ENCODE measurements around the gene SLC37A2. TPM values are rescaled to one million over a fixed set of nuclear protein-coding genes. Genes with fewer than 3 reads are reported as not detected.
A peak's percentile ranks its signal among the peaks of the same experiment; 100 is the strongest.

SLC37A2 gene
- total and polyA plus RNA-seq, 2 experiments from 2014 or later: 1.7 to 2.6 TPM

- H3K79me2 ChIP-seq (ENCODE audit: insufficient read depth): no peaks in the 10 kb centered on the region
- no peaks in the 10 kb centered on the region for H3K9me2 ChIP-seq (ENCODE audit: insufficient read depth)
- WGBS, 2 experiments (ENCODE audit: low coverage in 1 of 2, low lambda C conversion rate in 2 of 2, missing lambda C conversion rate in 2 of 2): 86 to 87% methylated on average over 5 of the region's 5 CpGs
- TF ChIP-seq EZH2 (IDR thresholded peaks at IDR 0.05; ENCODE audit: insufficient read depth, poor library complexity, severe bottlenecking) (no peak), EZH2phosphoT487 (IDR thresholded peaks at IDR 0.05; ENCODE audit: insufficient read depth, low read depth) (no peak)
- no peaks in the 10 kb centered on the region for H3K9me3 ChIP-seq (ENCODE audit: low read depth)
- H3F3A ChIP-seq (ENCODE audit: insufficient read depth): no peaks in the 10 kb centered on the region
- H2AFZ ChIP-seq: peak overlapping the region; percentile 59; the same call in 1 of the 2 replicates
- H3K4me3 ChIP-seq: no peak overlapping the region
- no peaks in the 10 kb centered on the region for H3K36me3 ChIP-seq (ENCODE audit: low read depth)
- H3K9ac ChIP-seq: no peak overlapping the region
- in situ Hi-C loops (cut with MboI): no loop called here
- DNase-seq: peak; percentile 36
- peaks cover 24% of the 10 kb centered on the region for H3K4me1 ChIP-seq (ENCODE audit: insufficient read depth)
- no peak overlapping the region for H3K4me2 ChIP-seq (ENCODE audit: unreplicated experiment)
- no peak overlapping the region for H3K27ac ChIP-seq
- no peaks in the 10 kb centered on the region for H4K20me1 ChIP-seq (ENCODE audit: insufficient read depth)
- H3K27me3 ChIP-seq (replicated peaks; ENCODE audit: insufficient read depth): no peaks in the 10 kb centered on the region
Observed at GRCh38 chr11:125071435-125071834, 8.3 kb downstream of the SLC37A2 start.

- Histone ChIP-seq H3K27ac (no peak overlapping the region), H4K20me1 (ENCODE audit: insufficient read depth) (no peaks in the 10 kb centered on the region), H3F3A (ENCODE audit: insufficient read depth) (no peaks in the 10 kb centered on the region), H3K9ac (no peak overlapping the region), H3K79me2 (ENCODE audit: insufficient read depth) (no peaks in the 10 kb centered on the region), H3K9me2 (ENCODE audit: insufficient read depth) (no peaks in the 10 kb centered on the region), H3K9me3 (ENCODE audit: low read depth) (no peaks in the 10 kb centered on the region), H3K36me3 (ENCODE audit: low read depth) (no peaks in the 10 kb centered on the region), H2AFZ (no peak overlapping the region), H3K4me3 (no peak overlapping the region), H3K4me2 (ENCODE audit: unreplicated experiment) (no peak overlapping the region), H3K4me1 (ENCODE audit: insufficient read depth) (peaks cover 24% of the 10 kb centered on the region), H3K27me3 (replicated peaks; ENCODE audit: insufficient read depth) (no peaks in the 10 kb centered on the region)
- DNase-seq: no peak
- in situ Hi-C loops (cut with MboI): no loop called here
- WGBS, 2 experiments (ENCODE audit: low coverage in 1 of 2, low lambda C conversion rate in 2 of 2, missing lambda C conversion rate in 2 of 2): 62 to 66% methylated on average over 6 of the region's 6 CpGs
- no peak for TF ChIP-seq EZH2 (IDR thresholded peaks at IDR 0.05; ENCODE audit: insufficient read depth, poor library complexity, severe bottlenecking)
- no peak for TF ChIP-seq EZH2phosphoT487 (IDR thresholded peaks at IDR 0.05; ENCODE audit: insufficient read depth, low read depth)
Observed at GRCh38 chr11:125071846-125072217, 8.7 kb downstream of the SLC37A2 start.

GRCh38 chr11:125072218-125072960 lies 9.3 kb downstream of the SLC37A2 start:
- Histone ChIP-seq H3K27ac (no peak overlapping the region), H3K36me3 (ENCODE audit: low read depth) (no peaks in the 10 kb centered on the region), H3K9me2 (ENCODE audit: insufficient read depth) (no peaks in the 10 kb centered on the region), H3F3A (ENCODE audit: insufficient read depth) (no peaks in the 10 kb centered on the region), H3K4me1 (ENCODE audit: insufficient read depth) (peaks cover 24% of the 10 kb centered on the region), H2AFZ (no peak overlapping the region), H3K4me3 (no peak overlapping the region), H3K9ac (no peak overlapping the region), H3K27me3 (replicated peaks; ENCODE audit: insufficient read depth) (no peaks in the 10 kb centered on the region), H3K79me2 (ENCODE audit: insufficient read depth) (no peaks in the 10 kb centered on the region), H3K9me3 (ENCODE audit: low read depth) (no peaks in the 10 kb centered on the region), H3K4me2 (ENCODE audit: unreplicated experiment) (no peak overlapping the region), H4K20me1 (ENCODE audit: insufficient read depth) (no peaks in the 10 kb centered on the region)
- no peak for DNase-seq
- in situ Hi-C loops (cut with MboI): no loop called here
- TF ChIP-seq EZH2phosphoT487 (IDR thresholded peaks at IDR 0.05; ENCODE audit: insufficient read depth, low read depth) (no peak), EZH2 (IDR thresholded peaks at IDR 0.05; ENCODE audit: insufficient read depth, poor library complexity, severe bottlenecking) (no peak)
- 83 to 91% methylated on average over 12 of the region's 12 CpGs for WGBS, 2 experiments (ENCODE audit: low coverage in 1 of 2, low lambda C conversion rate in 2 of 2, missing lambda C conversion rate in 2 of 2)

- no peaks in the 10 kb centered on the region for H3K27me3 ChIP-seq (replicated peaks; ENCODE audit: insufficient read depth)
- DNase-seq: no peak
- H3K9me2 ChIP-seq (ENCODE audit: insufficient read depth): no peaks in the 10 kb centered on the region
- no peak overlapping the region for H3K27ac ChIP-seq
- WGBS, 2 experiments (ENCODE audit: low coverage in 1 of 2, low lambda C conversion rate in 2 of 2, missing lambda C conversion rate in 2 of 2): 81 to 86% methylated on average over 12 of the region's 12 CpGs
- H3K9me3 ChIP-seq (ENCODE audit: low read depth): no peaks in the 10 kb centered on the region
- H3K79me2 ChIP-seq (ENCODE audit: insufficient read depth): no peaks in the 10 kb centered on the region
- H3K4me3 ChIP-seq: no peak overlapping the region
- H2AFZ ChIP-seq: no peak overlapping the region
- H3K36me3 ChIP-seq (ENCODE audit: low read depth): no peaks in the 10 kb centered on the region
- H4K20me1 ChIP-seq (ENCODE audit: insufficient read depth): no peaks in the 10 kb centered on the region
- H3K4me1 ChIP-seq (ENCODE audit: insufficient read depth): peaks cover 24% of the 10 kb centered on the region
- in situ Hi-C loops (cut with MboI): no loop called here
- H3K4me2 ChIP-seq (ENCODE audit: unreplicated experiment): no peak overlapping the region
- H3K9ac ChIP-seq: no peak overlapping the region
- H3F3A ChIP-seq (ENCODE audit: insufficient read depth): no peaks in the 10 kb centered on the region
- no peak for TF ChIP-seq EZH2phosphoT487 (IDR thresholded peaks at IDR 0.05; ENCODE audit: insufficient read depth, low read depth)
- no peak for TF ChIP-seq EZH2 (IDR thresholded peaks at IDR 0.05; ENCODE audit: insufficient read depth, poor library complexity, severe bottlenecking)
Observed at GRCh38 chr11:125072961-125073590, 10.0 kb downstream of the SLC37A2 start.
